ENCODE data around the gene REC114.
"Not testable (repeated sequence)": the region's sequence is repeated elsewhere in the genome, so short reads cannot be mapped to it uniquely, and the experiment has no call there.

REC114 gene

GRCh38 chr15:73538563-73539211 is 95.7 kb downstream of the REC114 start:
- no peak for DNase-seq

- DNase-seq, result no peak
Observed at GRCh38 chr15:73539212-73540128, 96.5 kb downstream of the REC114 start.

- DNase-seq, result no peak
Observed at GRCh38 chr15:73540161-73540560, 97.2 kb downstream of the REC114 start.

- no peak for DNase-seq
Observed at GRCh38 chr15:73541479-73541878, 98.5 kb downstream of the REC114 start.

GRCh38 chr15:73548925-73549324 is 106.0 kb downstream of the REC114 start:
- DNase-seq, result not testable (repeated sequence)

- no peak for DNase-seq
Observed at GRCh38 chr15:73550190-73550589, 107.2 kb downstream of the REC114 start.

GRCh38 chr15:73555080-73555479 is 112.1 kb downstream of the REC114 start:
- DNase-seq, result no peak

- DNase-seq, result no peak
Observed at GRCh38 chr15:73558529-73558928, 115.6 kb downstream of the REC114 start.

- DNase-seq, result peak; percentile 61
Observed at GRCh38 chr15:73560501-73561117, 117.6 kb downstream of the REC114 start.

- peak; percentile 51 for DNase-seq
Observed at GRCh38 chr15:73564255-73564654, 121.3 kb downstream of the REC114 start.

GRCh38 chr15:73567020-73567419 is 124.1 kb downstream of the REC114 start:
- DNase-seq, result no peak

GRCh38 chr15:73568564-73569280 is 125.8 kb downstream of the REC114 start:
- DNase-seq, result no peak

GRCh38 chr15:73569361-73569760 is 126.4 kb downstream of the REC114 start:
- DNase-seq, result no peak

- no peak for DNase-seq
Observed at GRCh38 chr15:73570355-73571032, 127.5 kb downstream of the REC114 start.

- no peak for DNase-seq
Observed at GRCh38 chr15:73571346-73571745, 128.4 kb downstream of the REC114 start.

- no peak for DNase-seq
Observed at GRCh38 chr15:73572296-73572695, 129.3 kb downstream of the REC114 start.

- no peak for DNase-seq
Observed at GRCh38 chr15:73573037-73573436, 130.1 kb downstream of the REC114 start.

- peak; percentile 13 for DNase-seq
Observed at GRCh38 chr15:73573572-73573971, 130.6 kb downstream of the REC114 start.

- peak; percentile 9 for DNase-seq
Observed at GRCh38 chr15:73575636-73576247, 132.8 kb downstream of the REC114 start.

GRCh38 chr15:73577593-73577992 is 134.6 kb downstream of the REC114 start:
- not testable (repeated sequence) for DNase-seq

- no peak for DNase-seq
Observed at GRCh38 chr15:73578026-73578425, 135.1 kb downstream of the REC114 start.

- DNase-seq, result no peak
Observed at GRCh38 chr15:73582851-73583379, 140.0 kb downstream of the REC114 start.

Measured in EL (cell line).